Choroid plexus epithelial cell (primary cell): ENCODE data around the gene SMIM8.

Experiments
- DNase-seq: peaks from one replicate; pipeline ENCODE4 v3.0.0-alpha.2; 2010; ENCODE audit warnings: low read depth
- H3K4me3 ChIP-seq: 2 replicates; pipeline ENCODE4 v1.5.1; 2011; ENCODE audit warnings: low read depth, mild to moderate bottlenecking, control low read depth, low read length, moderate library complexity
- TF ChIP-seq, protein P1 (sequence below): conservative IDR thresholded peaks from 2 replicates; pipeline ENCODE4 v1.5.1; 2011; ENCODE audit warnings: low read depth, mild to moderate bottlenecking, control low read depth, inconsistent platforms, low read length, moderate library complexity

The SMIM8 gene

DNA sequence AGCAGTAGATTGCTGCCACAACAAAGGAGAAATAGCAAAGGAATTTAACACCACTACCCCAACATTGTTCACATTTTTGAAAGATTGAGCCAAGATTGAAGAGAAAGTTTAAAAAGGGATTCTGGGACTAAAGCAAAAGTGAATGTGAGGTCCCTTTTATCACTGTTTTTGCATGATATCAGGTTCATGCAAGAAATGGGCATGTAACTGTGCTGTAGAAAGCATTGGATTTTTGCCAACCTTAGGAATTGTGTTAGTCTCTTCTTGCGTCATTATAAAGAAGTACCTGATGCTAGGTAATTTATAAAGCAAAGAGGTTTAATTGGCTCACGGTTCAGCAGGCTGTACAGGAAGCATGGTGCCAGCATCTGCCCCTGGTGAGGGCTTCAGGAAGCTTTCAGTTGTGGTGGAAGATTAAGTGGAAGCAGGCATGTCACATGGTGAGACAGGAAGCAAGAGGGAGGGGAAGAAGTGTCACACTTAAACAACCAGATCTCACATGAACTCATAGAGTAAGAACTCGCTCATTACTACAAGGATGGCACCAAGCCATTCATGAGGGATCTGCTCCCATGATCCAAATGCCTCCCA lies 11.3 kb downstream of the SMIM8 start:
- TF ChIP-seq, protein P1, sequence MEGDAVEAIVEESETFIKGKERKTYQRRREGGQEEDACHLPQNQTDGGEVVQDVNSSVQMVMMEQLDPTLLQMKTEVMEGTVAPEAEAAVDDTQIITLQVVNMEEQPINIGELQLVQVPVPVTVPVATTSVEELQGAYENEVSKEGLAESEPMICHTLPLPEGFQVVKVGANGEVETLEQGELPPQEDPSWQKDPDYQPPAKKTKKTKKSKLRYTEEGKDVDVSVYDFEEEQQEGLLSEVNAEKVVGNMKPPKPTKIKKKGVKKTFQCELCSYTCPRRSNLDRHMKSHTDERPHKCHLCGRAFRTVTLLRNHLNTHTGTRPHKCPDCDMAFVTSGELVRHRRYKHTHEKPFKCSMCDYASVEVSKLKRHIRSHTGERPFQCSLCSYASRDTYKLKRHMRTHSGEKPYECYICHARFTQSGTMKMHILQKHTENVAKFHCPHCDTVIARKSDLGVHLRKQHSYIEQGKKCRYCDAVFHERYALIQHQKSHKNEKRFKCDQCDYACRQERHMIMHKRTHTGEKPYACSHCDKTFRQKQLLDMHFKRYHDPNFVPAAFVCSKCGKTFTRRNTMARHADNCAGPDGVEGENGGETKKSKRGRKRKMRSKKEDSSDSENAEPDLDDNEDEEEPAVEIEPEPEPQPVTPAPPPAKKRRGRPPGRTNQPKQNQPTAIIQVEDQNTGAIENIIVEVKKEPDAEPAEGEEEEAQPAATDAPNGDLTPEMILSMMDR, result no peak
- peak; percentile 46 for DNase-seq
- no peak overlapping the region for H3K4me3 ChIP-seq

DNA sequence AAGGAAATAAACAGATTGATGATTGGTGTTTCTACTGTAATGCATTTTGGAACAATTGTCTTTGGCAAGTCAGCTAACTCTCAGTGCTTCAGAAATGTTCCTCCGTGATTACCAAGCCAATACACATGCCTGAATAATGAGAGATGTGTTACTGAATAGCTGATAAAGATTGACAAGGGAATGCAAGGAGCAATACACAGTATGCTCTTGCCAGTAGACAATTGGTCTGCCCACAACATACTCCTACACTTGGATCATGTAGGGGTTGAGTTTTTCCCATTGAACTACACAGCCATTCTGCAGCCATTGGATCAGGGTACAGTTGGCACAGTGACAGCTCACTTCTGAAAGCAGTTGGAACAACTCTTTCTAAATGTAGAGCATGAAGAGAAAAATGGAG lies 12.3 kb downstream of the SMIM8 start:
- H3K4me3 ChIP-seq, result no peak overlapping the region
- TF ChIP-seq, protein P1, result no peak
- DNase-seq, result no peak

DNA sequence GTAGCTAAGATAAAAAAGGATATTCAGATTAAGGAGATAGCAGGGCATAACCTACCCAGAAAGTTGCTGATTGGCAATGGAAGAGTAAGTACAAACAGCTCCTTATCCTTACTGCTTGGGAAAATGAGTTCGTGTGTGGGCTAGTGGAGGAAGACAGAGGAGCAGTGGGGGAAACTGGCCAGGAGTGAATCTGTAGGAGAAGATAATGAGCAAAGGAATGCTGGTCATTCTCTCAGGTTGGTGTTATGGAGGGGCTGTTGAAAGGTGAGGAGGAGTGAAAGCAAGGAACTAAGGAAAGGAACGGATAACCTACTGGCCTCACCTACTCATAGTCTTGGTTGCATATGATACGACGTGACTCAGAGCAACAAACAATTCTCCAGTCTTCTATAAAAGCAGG lies 14.0 kb downstream of the SMIM8 start:
- DNase-seq, result no peak
- TF ChIP-seq, protein P1, result no peak

DNA sequence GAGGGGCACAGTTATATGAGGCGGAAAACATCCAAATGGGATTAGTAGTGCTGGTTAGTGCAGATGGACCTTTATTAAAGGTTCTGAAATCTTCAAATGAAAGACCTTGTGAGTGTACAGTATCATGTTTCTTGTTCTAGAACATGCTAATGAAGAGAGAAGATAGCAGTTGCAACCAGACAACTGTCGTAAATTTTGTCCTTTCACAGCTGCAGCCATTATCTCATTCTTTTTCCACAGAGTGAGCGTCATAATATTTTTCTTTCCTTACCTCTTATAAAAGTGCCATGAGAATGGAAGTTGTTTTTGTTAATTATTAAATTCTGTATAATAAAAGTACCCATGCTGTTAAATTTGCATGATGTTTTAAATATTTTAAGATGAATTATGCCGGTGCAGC lies 17.8 kb downstream of the SMIM8 start:
- TF ChIP-seq, protein P1, result no peak
- no peak overlapping the region for H3K4me3 ChIP-seq
- DNase-seq, result no peak

More for the DNA sequence above, 14.0 kb downstream of the SMIM8 start:
- H3K4me3 ChIP-seq, result no peak overlapping the region

DNA sequence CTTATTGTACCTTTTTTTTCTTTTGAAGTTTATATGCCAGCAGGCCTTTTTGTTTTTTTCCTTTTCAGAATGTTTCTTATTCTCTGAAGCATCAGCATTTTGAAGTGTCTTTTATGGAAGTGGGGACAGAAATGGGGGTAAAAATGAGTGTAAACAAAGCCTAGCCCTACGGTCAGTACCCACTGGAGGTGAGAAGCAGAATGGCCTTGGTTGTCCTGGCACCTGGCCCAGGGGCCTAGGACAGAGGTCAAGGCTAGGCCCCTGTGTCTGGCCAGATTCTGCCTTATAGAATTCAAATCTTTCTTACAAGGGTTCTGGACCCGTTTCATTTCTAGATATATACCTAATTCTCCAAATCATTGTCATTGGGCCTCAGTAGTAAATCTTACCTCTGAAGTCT lies 18.8 kb downstream of the SMIM8 start:
- TF ChIP-seq, protein P1, result no peak
- no peak for DNase-seq
- no peak overlapping the region for H3K4me3 ChIP-seq

DNA sequence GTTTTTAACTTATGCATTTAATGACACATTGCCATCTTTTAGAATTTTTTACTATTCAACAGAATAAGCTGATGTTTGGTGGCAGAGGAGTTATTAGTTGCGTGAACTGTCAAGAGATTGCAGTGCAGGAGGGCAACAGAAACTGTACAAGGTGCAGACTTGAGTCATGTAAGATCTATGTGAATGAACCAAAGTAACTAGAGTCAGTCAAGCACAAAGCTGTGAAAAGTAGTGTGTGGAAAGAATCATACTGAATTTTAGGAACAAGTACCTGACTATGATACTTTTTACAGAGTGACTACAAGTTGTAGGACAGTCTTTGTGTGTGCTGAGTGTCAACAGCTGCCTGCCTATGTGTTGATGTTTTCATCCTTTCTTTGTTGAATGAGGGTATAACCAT lies 19.5 kb downstream of the SMIM8 start:
- no peak for DNase-seq
- TF ChIP-seq, protein P1, result no peak
- H3K4me3 ChIP-seq, result no peak overlapping the region

DNA sequence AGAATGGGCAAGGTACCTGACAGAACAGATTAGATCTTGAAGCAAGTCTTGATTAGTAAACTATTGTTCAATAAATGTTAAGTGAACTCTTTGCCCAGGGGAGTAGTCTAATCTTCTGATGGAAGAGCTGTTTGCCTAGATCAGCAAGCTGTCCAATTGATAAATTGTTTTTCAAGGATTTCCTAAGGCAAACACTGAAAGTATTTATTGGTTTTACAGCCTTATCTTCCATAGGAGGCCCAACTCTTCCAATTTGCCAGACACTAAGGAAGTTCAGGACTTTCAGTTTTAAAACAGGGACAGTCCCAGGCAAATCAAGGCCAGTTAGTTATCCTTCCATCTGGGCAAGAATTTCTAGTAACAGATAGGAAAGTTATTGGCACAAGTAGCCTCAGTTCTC lies 20.4 kb downstream of the SMIM8 start:
- TF ChIP-seq, protein P1, result no peak
- no peak overlapping the region for H3K4me3 ChIP-seq
- no peak for DNase-seq
